SK-N-MC (cell line): ENCODE results near the gene CBX5.

Source experiments
- DNase-seq: peaks from one replicate; pipeline ENCODE4 v3.0.0-alpha.2; 2011; ENCODE audit warnings: low read depth, low spot score
- H3K27ac ChIP-seq: fragments of 200-600 bp; sonication (generic); 2 replicates; pipeline ENCODE4 v1.5.1; 2016; ENCODE audit warnings: mixed run types
- H3K36me3 ChIP-seq: fragments of 200-600 bp; sonication (generic); 2 replicates; pipeline ENCODE4 v1.6.1; 2017; ENCODE audit warnings: antibody characterized with exemption, low read length, mixed read lengths; ENCODE audit not compliant: insufficient read depth
- H3K4me3 ChIP-seq: fragments of 200-600 bp; sonication (generic); 2 replicates; pipeline ENCODE4 v1.5.1; 2016
- H3K9ac ChIP-seq: fragments of 200-600 bp; sonication (generic); 2 replicates; pipeline ENCODE4 v1.8.0; 2017; ENCODE audit warnings: mixed run types, mixed read lengths; ENCODE audit not compliant: insufficient read length
- H3K9me3 ChIP-seq: fragments of 200-600 bp; sonication (generic); 2 replicates; pipeline ENCODE4 v1.6.1; 2017; ENCODE audit warnings: low read depth, mild to moderate bottlenecking, antibody characterized with exemption, low read length, moderate library complexity, mixed read lengths
- EZH2 ChIP-seq: fragments of 200-600 bp; sonication (generic); IDR thresholded peaks from one replicate; pipeline ENCODE4 v1.6.1; 2017; ENCODE audit warnings: antibody characterized with exemption
- FOXP2 ChIP-seq: optimal IDR thresholded peaks from 2 replicates; pipeline ENCODE3; 2011; ENCODE audit warnings: mild to moderate bottlenecking, moderate library complexity; ENCODE audit not compliant: insufficient read depth; ENCODE audit errors: extremely low read length, control extremely low read depth
- POLR2AphosphoS5 ChIP-seq: IDR thresholded peaks from 2 replicates; pipeline ENCODE4 v1.6.1; 2012; ENCODE audit warnings: mild to moderate bottlenecking, low read depth, low read length, borderline replicate concordance

CBX5 gene

DNA sequence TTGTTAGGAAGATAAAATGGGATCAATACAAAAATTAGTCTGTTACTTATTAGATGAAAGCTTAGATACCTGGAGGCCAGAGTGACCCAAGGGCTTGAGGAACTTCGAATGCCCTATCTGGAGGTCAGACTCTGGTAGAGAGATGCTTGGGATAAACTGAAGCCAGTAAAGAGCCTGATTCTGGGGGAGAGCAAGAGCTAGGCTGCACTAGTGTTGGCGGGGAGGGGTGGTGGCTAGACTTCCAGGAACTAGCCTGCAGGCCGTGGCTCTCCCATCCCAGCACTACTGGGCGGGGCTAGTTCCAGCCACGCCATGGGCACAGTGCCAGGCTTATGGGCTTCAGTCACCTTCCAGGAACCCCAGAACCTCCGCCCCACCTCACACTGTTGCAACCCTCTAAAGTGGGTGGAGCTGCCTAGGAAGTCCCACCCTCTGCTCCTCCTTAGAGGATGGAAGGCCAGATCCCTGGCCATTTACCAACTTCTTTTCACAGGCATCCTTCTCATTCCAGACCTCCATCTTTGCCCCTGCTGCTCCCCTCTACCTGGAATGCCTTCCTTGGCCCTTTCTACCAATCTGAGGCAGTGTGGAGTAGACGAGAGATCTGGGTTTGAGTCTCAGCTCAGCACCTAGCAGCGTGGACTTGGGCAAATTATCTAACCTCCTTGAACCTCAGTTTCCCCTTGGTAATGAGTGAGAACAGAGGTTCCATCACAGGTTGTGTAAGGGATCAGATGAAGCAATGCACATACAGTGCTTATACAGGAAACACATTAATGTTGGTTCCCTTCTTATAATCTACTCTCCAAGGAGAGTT lies 27.2 kb upstream of the CBX5 start:
- no peak overlapping the region for H3K27ac ChIP-seq
- no peak overlapping the region for H3K4me3 ChIP-seq
- no peaks in the 10 kb centered on the region for H3K36me3 ChIP-seq
- H3K9ac ChIP-seq = no peak overlapping the region
- DNase-seq = no peak
- H3K9me3 ChIP-seq = no peaks in the 10 kb centered on the region
- TF ChIP-seq POLR2AphosphoS5 = no peak
- no peak for TF ChIP-seq EZH2
- no peak for TF ChIP-seq FOXP2

DNA sequence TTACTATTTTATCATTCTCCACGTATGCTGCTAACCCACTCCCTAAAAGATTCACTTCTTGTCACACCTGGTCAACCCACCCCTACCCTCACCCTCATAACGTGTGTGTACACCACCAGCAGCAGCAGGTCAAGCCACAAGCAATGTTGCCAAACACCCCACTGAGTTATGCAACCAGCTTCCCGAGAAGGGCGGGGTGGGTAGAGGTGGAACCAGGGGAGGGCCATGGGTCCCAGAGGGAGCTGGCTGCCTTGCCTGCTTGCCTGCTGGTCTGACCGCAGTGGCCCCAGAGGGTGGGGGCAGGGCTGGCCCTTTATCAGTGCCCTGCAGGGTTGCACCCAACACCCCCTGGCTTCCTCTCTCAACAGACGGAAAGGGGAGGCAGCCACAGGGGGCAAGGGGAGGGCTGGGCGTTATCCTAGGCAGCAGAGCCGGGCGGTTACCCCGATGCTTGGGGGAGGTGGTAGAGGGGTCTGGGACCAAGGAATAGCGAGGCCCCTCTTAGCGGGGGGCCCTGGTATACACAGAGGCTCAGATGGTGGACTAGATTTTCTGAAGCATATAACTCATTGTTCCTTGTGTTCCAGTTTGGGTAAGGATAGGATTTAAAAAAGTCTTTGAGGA lies 24.4 kb upstream of the CBX5 start:
- Histone ChIP-seq H3K36me3 (no peaks in the 10 kb centered on the region), H3K9ac (no peak overlapping the region), H3K9me3 (no peaks in the 10 kb centered on the region), H3K4me3 (no peak overlapping the region), H3K27ac (no peak overlapping the region)
- no peak for DNase-seq
- TF ChIP-seq FOXP2 (no peak), EZH2 (no peak), POLR2AphosphoS5 (no peak)

DNA sequence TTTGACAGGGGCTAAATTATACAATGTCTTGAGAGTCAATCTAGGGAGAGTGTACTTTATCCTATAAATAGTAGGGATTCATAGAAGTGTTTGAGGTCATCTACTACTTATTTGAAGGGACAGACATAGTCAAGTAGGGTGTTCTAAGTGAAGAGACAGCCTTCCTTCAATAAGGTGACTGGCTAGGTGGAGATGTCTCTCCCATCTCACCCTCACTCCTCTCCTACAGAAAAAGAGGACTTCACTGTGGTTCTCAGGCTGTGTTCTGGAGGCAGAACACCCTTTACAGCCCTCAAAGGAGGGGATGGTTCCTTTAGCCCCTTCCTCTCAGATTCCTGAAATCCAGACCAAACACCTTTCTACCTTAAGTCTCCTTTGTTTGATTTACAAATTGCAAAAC lies 23.7 kb upstream of the CBX5 start:
- Histone ChIP-seq H3K4me3 (no peak overlapping the region), H3K9me3 (no peaks in the 10 kb centered on the region), H3K9ac (no peak overlapping the region), H3K27ac (no peak overlapping the region), H3K36me3 (no peaks in the 10 kb centered on the region)
- TF ChIP-seq EZH2 (no peak), POLR2AphosphoS5 (no peak), FOXP2 (no peak)
- no peak for DNase-seq

DNA sequence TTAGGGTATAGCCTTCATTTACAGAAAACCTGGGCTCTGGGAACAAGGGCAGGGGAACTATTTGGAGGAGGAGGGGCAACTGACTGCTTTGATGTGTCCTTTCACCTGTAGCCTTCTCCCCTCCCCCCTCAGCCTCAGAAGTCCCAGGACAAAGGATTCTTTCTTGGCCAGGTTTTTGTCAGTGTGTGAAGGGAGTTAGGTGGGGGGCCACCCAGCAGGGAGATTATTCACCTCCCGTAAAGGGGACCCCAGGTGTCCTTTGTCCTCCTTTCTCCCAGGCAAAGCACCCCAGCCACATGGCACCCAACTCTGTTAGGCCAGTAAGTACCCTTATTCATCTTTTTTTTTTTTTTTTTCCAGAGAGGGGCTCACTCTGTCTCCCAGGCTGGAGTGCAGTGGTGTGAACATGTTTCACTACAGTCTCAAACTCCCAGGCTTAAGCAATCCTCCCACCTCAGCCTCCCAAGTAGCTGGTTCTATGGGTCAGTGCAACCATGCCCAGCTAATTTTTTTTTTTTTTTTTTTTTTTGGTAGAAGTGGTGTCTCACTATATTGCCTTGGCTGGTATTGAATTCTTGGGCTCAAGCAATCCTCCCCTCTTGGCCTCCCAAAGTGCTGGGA lies 21.6 kb upstream of the CBX5 start:
- TF ChIP-seq FOXP2 = no peak
- no peak for TF ChIP-seq POLR2AphosphoS5
- TF ChIP-seq EZH2 = no peak
- no peaks in the 10 kb centered on the region for H3K36me3 ChIP-seq
- no peak overlapping the region for H3K4me3 ChIP-seq
- no peaks in the 10 kb centered on the region for H3K9me3 ChIP-seq
- no peak for DNase-seq
- no peak overlapping the region for H3K9ac ChIP-seq
- H3K27ac ChIP-seq = no peak overlapping the region

DNA sequence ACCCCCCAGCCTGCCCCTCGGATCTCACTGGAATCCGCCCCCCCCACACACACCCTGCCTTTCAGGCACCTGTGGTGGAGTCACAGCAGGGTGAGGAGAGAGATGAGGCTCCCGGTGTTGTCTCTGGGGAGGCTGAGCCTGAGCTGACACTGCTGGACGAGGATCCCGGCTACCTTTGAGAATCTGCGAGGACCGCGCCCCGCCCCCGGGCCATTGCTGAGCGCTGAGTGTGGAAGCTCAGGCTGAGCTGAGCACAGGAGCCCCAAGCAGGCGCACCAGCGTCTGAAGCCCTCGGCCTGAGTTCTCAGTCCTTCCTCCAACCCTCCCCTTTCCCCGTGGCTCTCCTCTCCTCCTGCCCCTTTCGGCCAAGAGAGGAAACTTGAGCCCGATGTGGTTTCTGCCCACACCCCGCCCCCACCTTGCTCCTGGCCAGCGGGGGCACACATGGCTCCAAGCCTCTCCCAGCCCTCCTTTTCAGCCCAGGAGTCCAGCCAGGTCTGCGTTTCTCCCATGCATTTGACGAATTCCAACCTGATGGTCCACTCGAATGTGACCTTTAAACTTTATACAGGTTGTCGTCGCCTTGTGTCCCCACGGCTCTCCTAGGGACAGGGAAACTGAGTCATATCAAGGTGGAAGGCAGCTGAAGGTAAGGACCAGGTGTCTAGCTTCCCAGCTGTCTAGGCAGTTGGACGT lies 21.0 kb upstream of the CBX5 start, which contains the start of gene NFE2:
TSS of gene NFE2 (minus strand) at position 284 of the 696 bp plus-strand sequence. CDS start 5,767 bp downstream, outside the sequence.
- H3K9me3 ChIP-seq = no peaks in the 10 kb centered on the region
- H3K36me3 ChIP-seq = no peaks in the 10 kb centered on the region
- H3K27ac ChIP-seq = no peak within 1 kb of the TSS
- H3K9ac ChIP-seq = no peak within 1 kb of the TSS
- no peak for DNase-seq
- TF ChIP-seq POLR2AphosphoS5 = no peak
- no peak within 1 kb of the TSS for H3K4me3 ChIP-seq

DNA sequence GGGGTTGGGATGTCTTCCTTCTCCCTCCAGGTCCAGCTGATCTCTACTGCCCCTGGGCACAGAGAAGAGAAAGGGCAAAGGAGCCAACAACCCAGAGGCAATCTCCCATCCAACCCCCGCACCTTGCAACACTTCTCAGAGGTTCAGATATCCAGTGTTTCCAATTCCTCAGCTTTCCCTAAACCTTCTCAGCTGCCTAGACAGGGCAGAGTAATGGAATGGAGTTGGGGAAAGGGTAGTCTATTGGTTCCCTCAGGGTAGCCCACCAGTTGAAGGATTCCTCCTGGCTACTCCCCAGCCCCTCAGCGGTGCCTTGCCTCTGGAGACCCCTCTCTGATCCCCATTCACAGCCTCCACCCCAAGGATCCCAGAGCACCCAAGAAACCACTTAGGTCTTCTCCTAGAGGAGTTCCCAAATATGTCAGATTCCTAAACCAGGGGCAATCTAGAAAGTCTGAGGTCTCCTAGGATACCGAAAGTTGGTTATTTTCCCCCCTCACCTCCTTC lies 20.4 kb upstream of the CBX5 start:
- no peak overlapping the region for H3K4me3 ChIP-seq
- no peaks in the 10 kb centered on the region for H3K9me3 ChIP-seq
- H3K27ac ChIP-seq = no peak overlapping the region
- no peak for TF ChIP-seq FOXP2
- TF ChIP-seq POLR2AphosphoS5 = no peak
- TF ChIP-seq EZH2 = no peak
- no peak for DNase-seq
- no peak overlapping the region for H3K9ac ChIP-seq
- no peaks in the 10 kb centered on the region for H3K36me3 ChIP-seq

DNA sequence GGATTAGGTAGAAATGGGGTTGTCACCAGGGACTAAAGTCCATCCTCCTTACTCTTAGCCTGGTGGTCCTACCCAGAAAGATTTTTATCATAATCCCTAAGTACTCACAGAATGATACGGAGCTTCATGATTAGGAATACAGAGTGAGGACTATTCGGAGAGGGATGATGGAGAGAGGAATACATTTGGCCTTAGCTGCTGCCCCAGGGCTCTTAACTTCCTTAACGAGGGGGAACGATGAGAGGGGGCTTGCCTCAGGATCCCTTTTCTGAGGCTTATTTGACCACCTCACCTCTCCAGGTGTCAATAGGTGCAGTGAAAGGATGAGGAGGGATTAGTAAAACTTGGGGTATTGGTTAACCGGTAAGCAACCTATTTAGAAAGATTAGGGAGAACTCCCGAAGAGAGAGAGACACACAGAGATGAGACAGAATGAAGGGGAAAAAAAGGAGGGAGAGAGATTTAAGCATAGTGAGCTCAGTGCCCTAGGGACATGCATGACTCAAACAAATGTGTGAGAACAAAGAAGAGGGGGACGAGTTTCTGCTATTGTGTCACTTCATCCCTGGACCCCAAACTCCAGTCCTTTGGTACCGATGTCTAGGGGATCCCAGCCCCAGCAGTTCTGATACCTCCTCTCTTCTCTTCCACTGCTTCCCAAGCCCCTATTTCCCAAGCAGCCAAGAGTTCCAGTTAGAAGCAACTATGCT lies 19.7 kb upstream of the CBX5 start:
- Histone ChIP-seq H3K9me3 (no peaks in the 10 kb centered on the region), H3K4me3 (no peak overlapping the region), H3K9ac (no peak overlapping the region), H3K36me3 (no peaks in the 10 kb centered on the region), H3K27ac (no peak overlapping the region)
- no peak for TF ChIP-seq EZH2
- no peak for TF ChIP-seq FOXP2
- no peak for TF ChIP-seq POLR2AphosphoS5
- DNase-seq = no peak

DNA sequence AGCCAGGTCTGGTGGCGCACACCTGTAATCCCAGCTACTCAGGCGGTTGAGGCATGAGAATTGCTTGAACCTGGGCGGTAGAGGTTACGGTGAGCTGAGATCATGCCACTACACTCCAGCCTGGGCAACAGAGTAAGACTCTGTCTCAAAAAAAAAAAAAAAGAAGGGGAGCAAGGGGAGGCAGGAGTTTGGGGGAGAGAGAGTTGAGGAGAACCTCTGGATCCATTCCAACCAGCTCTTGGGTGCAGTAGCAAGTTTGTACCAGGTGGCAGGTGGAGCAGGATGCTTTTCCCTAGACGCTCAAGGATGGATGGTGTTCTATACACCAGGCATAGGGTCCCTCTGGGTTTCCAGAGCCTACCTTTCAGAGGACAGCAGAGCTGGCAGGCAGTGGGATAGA lies 19.0 kb upstream of the CBX5 start:
- Histone ChIP-seq H3K9ac (no peak overlapping the region), H3K36me3 (no peaks in the 10 kb centered on the region), H3K9me3 (no peaks in the 10 kb centered on the region), H3K27ac (no peak overlapping the region), H3K4me3 (no peak overlapping the region)
- TF ChIP-seq FOXP2 (no peak), POLR2AphosphoS5 (no peak), EZH2 (no peak)
- DNase-seq = no peak
